Cardiac fibroblast (primary cell): Measurements from ENCODE around the gene SFMBT2.

Experiments used
- DNase-seq, 2 donors: peaks; one replicate each; pipeline versions ENCODE4 v3.0.0 to v3.0.0-alpha.2; 2010; ENCODE audit warnings: low read depth in 2 of 2
- H3K4me3 ChIP-seq, 2 donors: replicated peaks in 1 of 2; 1 replicate in 1 of 2; 2 replicates in 1 of 2; pipeline ENCODE4 v1.5.1; 2011; ENCODE audit warnings: low read depth in 2 of 2, low read length in 2 of 2, mild to moderate bottlenecking in 2 of 2, moderate library complexity in 1 of 2
- TF ChIP-seq, protein P1 (sequence below): IDR thresholded peaks from one replicate; pipeline ENCODE4 v1.5.1; 2011; ENCODE audit warnings: low read depth, mild to moderate bottlenecking, low read length, inconsistent platforms

SFMBT2 gene

DNA sequence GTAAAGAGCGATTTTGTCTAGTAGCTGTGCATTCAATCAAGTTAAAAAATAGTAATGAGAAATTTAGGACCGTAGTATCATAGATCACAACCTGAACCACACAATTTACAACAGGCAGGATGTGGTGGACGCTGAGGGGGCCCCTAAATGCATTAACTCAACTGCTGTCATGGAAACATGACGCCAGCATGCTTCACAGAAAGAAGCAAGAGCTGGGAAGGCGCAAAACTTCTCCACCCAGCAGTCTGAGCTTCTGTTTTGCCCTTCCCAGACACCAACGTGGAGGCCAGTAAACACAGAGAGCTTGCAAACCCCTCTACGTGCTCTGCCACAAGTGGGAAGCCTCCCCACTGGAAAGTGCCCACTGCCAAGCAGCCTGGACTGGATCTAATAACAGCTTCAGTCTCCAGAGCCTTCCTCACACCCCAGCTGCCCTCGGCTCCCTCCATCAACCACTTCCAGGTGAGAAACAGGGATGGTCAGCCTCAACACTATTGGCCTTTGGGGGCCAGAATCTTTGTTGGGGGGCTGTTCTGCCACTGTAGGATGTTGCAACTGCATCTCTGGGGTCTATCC, 151.8 kb downstream of the SFMBT2 start:
- no peak overlapping the region for H3K4me3 ChIP-seq
- DNase-seq, result no peak
- TF ChIP-seq, protein P1, sequence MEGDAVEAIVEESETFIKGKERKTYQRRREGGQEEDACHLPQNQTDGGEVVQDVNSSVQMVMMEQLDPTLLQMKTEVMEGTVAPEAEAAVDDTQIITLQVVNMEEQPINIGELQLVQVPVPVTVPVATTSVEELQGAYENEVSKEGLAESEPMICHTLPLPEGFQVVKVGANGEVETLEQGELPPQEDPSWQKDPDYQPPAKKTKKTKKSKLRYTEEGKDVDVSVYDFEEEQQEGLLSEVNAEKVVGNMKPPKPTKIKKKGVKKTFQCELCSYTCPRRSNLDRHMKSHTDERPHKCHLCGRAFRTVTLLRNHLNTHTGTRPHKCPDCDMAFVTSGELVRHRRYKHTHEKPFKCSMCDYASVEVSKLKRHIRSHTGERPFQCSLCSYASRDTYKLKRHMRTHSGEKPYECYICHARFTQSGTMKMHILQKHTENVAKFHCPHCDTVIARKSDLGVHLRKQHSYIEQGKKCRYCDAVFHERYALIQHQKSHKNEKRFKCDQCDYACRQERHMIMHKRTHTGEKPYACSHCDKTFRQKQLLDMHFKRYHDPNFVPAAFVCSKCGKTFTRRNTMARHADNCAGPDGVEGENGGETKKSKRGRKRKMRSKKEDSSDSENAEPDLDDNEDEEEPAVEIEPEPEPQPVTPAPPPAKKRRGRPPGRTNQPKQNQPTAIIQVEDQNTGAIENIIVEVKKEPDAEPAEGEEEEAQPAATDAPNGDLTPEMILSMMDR, result no peak

DNA sequence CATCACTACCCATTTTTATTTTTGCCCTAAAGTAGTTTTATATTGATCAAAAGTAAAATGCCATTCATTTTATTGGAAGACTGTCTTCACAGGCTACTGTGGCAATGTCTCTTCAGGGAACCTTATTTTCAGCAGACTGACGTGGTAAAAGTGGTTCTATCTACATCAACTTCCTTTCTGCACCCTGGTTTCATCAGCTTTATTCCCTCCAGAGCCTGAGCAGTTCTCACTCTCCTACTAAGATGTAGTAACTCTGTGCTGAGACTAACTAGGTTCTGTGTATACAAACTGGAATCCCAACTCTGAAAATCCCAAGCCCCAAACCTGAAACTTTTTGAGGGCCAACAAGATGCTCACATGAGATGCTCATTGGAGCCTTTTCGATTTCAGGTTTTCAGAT, 155.3 kb downstream of the SFMBT2 start:
- no peak overlapping the region for H3K4me3 ChIP-seq
- TF ChIP-seq, protein P1, result no peak
- DNase-seq, result no peak

DNA sequence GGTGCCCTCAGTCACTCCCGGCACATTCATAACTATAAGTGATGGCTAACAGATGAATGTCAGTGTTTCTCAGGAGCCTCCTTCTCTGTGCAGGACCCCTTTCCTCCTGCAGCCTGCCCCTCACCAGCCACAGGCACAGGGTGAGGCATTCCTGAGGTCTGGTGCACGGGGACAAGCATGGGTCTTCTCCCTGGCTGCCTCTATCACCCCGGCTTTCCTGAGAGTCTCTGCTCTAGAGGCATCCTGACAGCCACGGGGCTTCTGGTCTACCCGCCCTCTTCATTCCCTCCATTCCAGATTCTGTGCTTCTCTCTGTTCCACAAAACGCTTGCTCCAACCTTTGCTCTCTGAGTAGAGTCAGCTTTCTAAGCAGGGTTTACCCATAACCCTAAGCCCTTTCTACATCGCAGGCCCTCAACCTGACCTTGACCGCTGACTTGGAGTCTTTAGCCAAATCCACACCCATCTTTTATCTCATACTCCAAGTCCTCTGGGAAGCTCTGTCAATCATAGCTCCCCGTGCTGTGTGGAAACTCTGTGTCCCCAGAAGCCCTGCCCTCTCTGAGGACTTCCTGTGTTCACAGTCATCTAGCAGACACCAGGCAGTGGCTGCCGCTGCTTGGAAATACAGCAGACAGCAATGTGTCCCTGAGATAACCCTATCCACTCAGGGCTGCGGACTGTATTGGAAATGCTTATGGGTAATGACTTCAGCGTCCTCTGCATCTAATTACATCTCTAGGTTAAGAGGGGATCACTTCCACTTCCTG, 159.0 kb downstream of the SFMBT2 start:
- TF ChIP-seq, protein P1, result no peak
- no peak overlapping the region for H3K4me3 ChIP-seq
- no peak for DNase-seq

DNA sequence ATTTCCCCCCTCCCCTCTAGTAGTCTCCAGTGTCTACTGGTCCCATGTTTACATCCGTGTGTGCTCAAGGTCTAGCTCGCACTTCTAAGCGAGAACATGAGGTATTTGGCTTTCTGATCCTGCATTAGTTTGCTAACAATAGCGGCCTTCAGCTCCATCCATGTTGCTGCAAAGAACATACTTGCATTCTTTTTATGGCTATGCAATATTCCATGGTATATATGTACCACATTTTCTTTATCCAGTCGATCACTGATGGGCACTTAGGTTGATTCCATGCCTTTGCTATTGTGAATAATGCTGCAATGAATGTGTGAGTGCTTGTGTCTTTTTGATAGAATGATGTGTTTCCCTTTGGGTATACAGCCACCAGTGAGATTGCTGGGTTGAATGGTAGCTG, 160.6 kb downstream of the SFMBT2 start:
- TF ChIP-seq, protein P1, result no peak
- DNase-seq, result no peak
- no peak overlapping the region for H3K4me3 ChIP-seq

DNA sequence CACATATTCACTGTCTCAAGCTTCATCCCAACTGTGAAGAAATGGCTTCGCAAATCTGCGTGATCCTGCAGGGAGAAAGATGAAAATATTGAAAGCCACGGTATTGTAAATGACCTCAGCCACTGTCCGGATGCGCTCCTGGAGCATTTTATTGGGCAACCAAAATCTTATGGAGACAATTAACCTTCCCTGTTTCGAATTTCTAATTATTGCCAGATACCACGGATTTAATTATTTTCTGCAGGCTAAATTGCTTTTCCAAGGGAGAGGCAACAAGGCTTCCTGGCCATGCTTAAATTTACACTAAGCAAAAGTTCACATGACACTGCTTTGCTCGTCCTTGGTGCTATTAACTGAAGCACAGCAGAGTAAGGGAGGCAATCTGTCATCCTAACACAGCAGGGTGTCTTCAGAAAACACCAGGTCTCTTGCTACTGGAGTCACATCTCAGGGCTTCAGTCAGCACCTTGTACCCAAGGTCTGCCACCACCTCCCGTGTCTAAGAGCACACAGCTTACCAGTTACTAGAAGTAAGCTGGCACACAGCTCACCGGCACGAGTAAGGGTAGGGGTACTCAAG, 162.2 kb downstream of the SFMBT2 start:
- no peak overlapping the region for H3K4me3 ChIP-seq
- DNase-seq, result no peak
- TF ChIP-seq, protein P1, result no peak

DNA sequence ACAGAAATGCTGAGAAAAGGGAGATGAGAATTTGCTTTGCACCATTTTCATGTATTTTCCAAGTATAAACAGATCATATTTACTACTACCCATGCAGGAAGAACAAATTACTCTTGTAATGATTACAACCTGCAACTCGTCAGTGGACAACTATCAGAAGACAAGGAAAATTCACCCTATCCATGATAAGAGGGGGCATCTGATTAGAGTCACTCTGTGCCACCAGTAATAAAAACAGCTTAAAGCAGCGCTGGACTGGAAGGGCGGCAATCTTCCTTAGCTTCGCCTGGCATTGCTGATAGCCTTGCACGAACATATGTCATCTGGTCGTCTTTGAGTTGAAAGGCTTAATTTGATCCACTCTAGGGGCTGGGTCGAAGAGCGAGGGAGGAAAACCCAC, 162.7 kb downstream of the SFMBT2 start:
- no peak for DNase-seq
- TF ChIP-seq, protein P1, result no peak
- H3K4me3 ChIP-seq, result no peak overlapping the region
